GM23338 (cell line): ENCODE measurements around the gene DCLRE1C. TPM values are rescaled to one million over a fixed set of nuclear protein-coding genes. Genes with fewer than 3 reads are reported as not detected.
"Not testable (repeated sequence)": the region's sequence is repeated elsewhere in the genome, so short reads cannot be mapped to it uniquely, and the experiment has no call there.

ENCODE experiments used
- ATAC-seq: fragments of 200-7000 bp; cut with Tn5 transposase; 3 replicates; pipeline ENCODE4 v1.9.1; 2020
- DNase-seq: peaks from one replicate; pipeline ENCODE4 v3.0.0-alpha.2; 2015; ENCODE audit warnings: low spot score
- H2AFZ ChIP-seq: fragments of 200-600 bp; sonication (generic); 2 replicates; pipeline ENCODE4 v1.8.0; 2016; ENCODE audit warnings: antibody characterized with exemption, mild to moderate bottlenecking, moderate library complexity
- H3F3A ChIP-seq: fragments of 200-600 bp; sonication (generic); replicated peaks from 2 replicates; pipeline ENCODE4 v1.8.0; 2017; ENCODE audit warnings: antibody characterized with exemption, mixed run types, low read depth
- H3K27ac ChIP-seq: fragments of 200-600 bp; sonication (generic); 2 replicates; pipeline ENCODE4 v1.6.1; 2016; ENCODE audit warnings: low read depth
- H3K27me3 ChIP-seq: fragments of 200-600 bp; sonication (generic); 2 replicates; pipeline ENCODE4 v1.8.0; 2016; ENCODE audit warnings: mild to moderate bottlenecking, mixed run types, moderate library complexity; ENCODE audit not compliant: insufficient read depth
- H3K36me3 ChIP-seq: fragments of 200-600 bp; sonication (generic); 2 replicates; pipeline ENCODE4 v1.8.0; 2016; ENCODE audit warnings: mild to moderate bottlenecking; ENCODE audit not compliant: insufficient read depth
- H3K4me1 ChIP-seq: fragments of 200-600 bp; sonication (generic); 2 replicates; pipeline ENCODE4 v1.8.0; 2016; ENCODE audit warnings: mild to moderate bottlenecking, moderate library complexity; ENCODE audit not compliant: insufficient read depth
- H3K4me2 ChIP-seq: fragments of 200-600 bp; sonication (generic); 2 replicates; pipeline ENCODE4 v1.7.1; 2017; ENCODE audit warnings: mixed run types
- H3K4me3 ChIP-seq: fragments of 200-600 bp; sonication (generic); 2 replicates; pipeline ENCODE4 v1.6.1; 2016; ENCODE audit warnings: mixed run types
- H3K79me2 ChIP-seq: fragments of 200-600 bp; sonication (generic); replicated peaks from 2 replicates; pipeline ENCODE4 v1.8.0; 2017; ENCODE audit warnings: mild to moderate bottlenecking; ENCODE audit not compliant: insufficient read depth
- H3K9me2 ChIP-seq: fragments of 200-600 bp; sonication (generic); 2 replicates; pipeline ENCODE4 v1.8.0; 2017; ENCODE audit not compliant: insufficient read depth
- H4K20me1 ChIP-seq: fragments of 200-600 bp; sonication (generic); replicated peaks from 2 replicates; pipeline ENCODE4 v1.8.0; 2017; ENCODE audit warnings: mild to moderate bottlenecking; ENCODE audit not compliant: insufficient read depth
- H3K27ac Mint-ChIP-seq: 2 replicates; pipeline ENCODE4 v1.8.0; 2020; ENCODE audit warnings: inconsistent platforms, mild to moderate bottlenecking, moderate library complexity, mixed read lengths
- H3K27me3 Mint-ChIP-seq: 3 replicates; pipeline ENCODE4 v1.8.0; 2022; ENCODE audit warnings: low read depth, mild to moderate bottlenecking, moderate library complexity, mixed read lengths, inconsistent platforms; ENCODE audit not compliant: insufficient read depth, poor library complexity
- H3K36me3 Mint-ChIP-seq: 3 replicates; pipeline ENCODE4 v1.8.0; 2021; ENCODE audit warnings: low read depth, mild to moderate bottlenecking, inconsistent platforms, moderate library complexity, mixed read lengths
- H3K4me1 Mint-ChIP-seq: 3 replicates; pipeline ENCODE4 v1.8.0; 2020; ENCODE audit warnings: mild to moderate bottlenecking, inconsistent platforms, mixed read lengths
- H3K4me3 Mint-ChIP-seq: 3 replicates; pipeline ENCODE4 v1.8.0; 2021; ENCODE audit warnings: moderate library complexity, mild to moderate bottlenecking, inconsistent platforms, mixed read lengths
- H3K9me3 Mint-ChIP-seq: 3 replicates; pipeline ENCODE4 v1.8.0; 2020; ENCODE audit warnings: moderate library complexity, mild to moderate bottlenecking, inconsistent platforms, mixed read lengths
- EZH2 ChIP-seq: fragments of 200-600 bp; sonication (generic); IDR thresholded peaks from one replicate; pipeline ENCODE4 v1.8.0; 2017; ENCODE audit warnings: antibody characterized with exemption, mild to moderate bottlenecking, low read depth; ENCODE audit not compliant: unreplicated experiment
- EZH2phosphoT487 ChIP-seq: fragments of 200-600 bp; sonication (generic); IDR thresholded peaks from one replicate; pipeline ENCODE4 v1.8.1; 2018; ENCODE audit warnings: antibody characterized with exemption; ENCODE audit not compliant: unreplicated experiment
- JUNB ChIP-seq: IDR thresholded peaks from one replicate; pipeline ENCODE4 v1.6.1; 2016; ENCODE audit warnings: antibody characterized with exemption; ENCODE audit not compliant: unreplicated experiment
- ZNF331 ChIP-seq: fragments of 250-450 bp; sonication (Bioruptor Pico); IDR thresholded peaks from 2 replicates; pipeline ENCODE4 v1.5.0; 2020; ENCODE audit warnings: low read depth, mild to moderate bottlenecking, moderate library complexity
- polyA plus RNA-seq: library from polyadenylated mRNA; unstranded; fragments of >200 nt; fragmentation: Nextera tagmentation; extraction: Ambion mirVana; gene quantifications from 2 replicates; pipeline ENCODE4 v1.2.1, GENCODE V29; 2016
- total RNA-seq: library from RNA; depleted of rRNA; stranded (reverse); fragments of >200 nt; shearing (Covaris generic); gene quantifications from 2 replicates; pipeline ENCODE4 v1.2.3, GENCODE V29; 2014
- TF ChIP-seq, protein P1 (sequence below), 2 experiments: fragments of 200-600 bp in 1 of 2; sonication (generic) in 1 of 2; conservative IDR thresholded peaks; 2 replicates each; pipeline versions ENCODE4 v1.5.1 to v1.6.1; 2016 to 2017; ENCODE audit warnings: antibody characterized with exemption in 2 of 2, low read depth in 2 of 2, mild to moderate bottlenecking in 2 of 2, moderate library complexity in 1 of 2
- TF ChIP-seq, protein P2 (sequence below): IDR thresholded peaks from one replicate; pipeline ENCODE4 v1.6.1; 2018; ENCODE audit warnings: antibody characterized with exemption; ENCODE audit not compliant: unreplicated experiment
- TF ChIP-seq, protein P3 (sequence below): IDR thresholded peaks from 2 replicates; pipeline ENCODE4 v1.6.1; 2016; ENCODE audit warnings: antibody characterized with exemption

The DCLRE1C gene
- total and polyA plus RNA-seq, 2 experiments from 2014 or later: 3.9 to 30.2 TPM

DNA sequence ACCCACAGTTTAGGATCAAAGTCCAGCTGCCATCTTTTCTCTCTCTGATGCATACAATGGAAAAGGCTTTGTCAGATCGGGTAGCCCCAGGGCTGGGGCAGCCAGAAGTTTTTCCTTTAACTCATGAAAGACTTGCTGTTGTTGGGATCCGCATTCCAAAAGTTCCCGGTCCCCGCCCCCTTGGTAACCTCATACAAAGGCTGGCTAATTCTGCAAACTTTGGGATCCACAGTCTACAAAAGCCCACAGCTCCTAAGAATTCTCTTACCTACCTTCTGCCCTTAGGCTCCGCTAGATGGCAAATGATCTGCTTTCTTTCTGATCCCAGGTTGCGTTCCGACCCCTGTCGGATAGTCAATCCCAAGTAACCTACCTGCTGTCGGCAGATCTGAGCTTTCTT, 38.4 kb upstream of the DCLRE1C start:
- H3K27ac ChIP-seq, H3K27ac Mint-ChIP-seq, H3K4me2 ChIP-seq, H3F3A ChIP-seq, H3K4me1 Mint-ChIP-seq, H3K36me3 ChIP-seq, H3K9me2 ChIP-seq, DNase-seq, H3K4me1 ChIP-seq, ATAC-seq, H3K9me3 Mint-ChIP-seq, H3K36me3 Mint-ChIP-seq, H3K27me3 Mint-ChIP-seq, H3K79me2 ChIP-seq, H2AFZ ChIP-seq, H3K27me3 ChIP-seq, H4K20me1 ChIP-seq, H3K4me3 ChIP-seq, H3K4me3 Mint-ChIP-seq: not testable (repeated sequence)

- not testable (repeated sequence) for H3K36me3 Mint-ChIP-seq, ATAC-seq
Measured at GRCh38 chr10:14991035-14991749, 37.3 kb upstream of the DCLRE1C start.

GRCh38 chr10:14989552-14989951, 35.7 kb upstream of the DCLRE1C start:
- H3K79me2 ChIP-seq, H3K4me2 ChIP-seq, H3K4me3 ChIP-seq, H3K27me3 Mint-ChIP-seq, H3K9me2 ChIP-seq, H3F3A ChIP-seq, DNase-seq, H3K27ac ChIP-seq, H3K36me3 ChIP-seq, ATAC-seq, H3K4me1 Mint-ChIP-seq, H3K4me1 ChIP-seq, H3K27ac Mint-ChIP-seq, H2AFZ ChIP-seq, H3K36me3 Mint-ChIP-seq, H4K20me1 ChIP-seq, H3K4me3 Mint-ChIP-seq, H3K9me3 Mint-ChIP-seq, H3K27me3 ChIP-seq: not testable (repeated sequence)

More at GRCh38 chr10:14991035-14991749, 37.3 kb upstream of the DCLRE1C start:
- not testable (repeated sequence) for H4K20me1 ChIP-seq, H3K4me3 ChIP-seq, H2AFZ ChIP-seq, H3K36me3 ChIP-seq, H3K27me3 ChIP-seq, H3K4me2 ChIP-seq, H3K27ac ChIP-seq, H3F3A ChIP-seq, H3K27ac Mint-ChIP-seq, H3K79me2 ChIP-seq, H3K4me3 Mint-ChIP-seq, H3K9me3 Mint-ChIP-seq, H3K4me1 ChIP-seq, H3K4me1 Mint-ChIP-seq, H3K27me3 Mint-ChIP-seq, H3K9me2 ChIP-seq
- peak; percentile 81 for DNase-seq
- TF ChIP-seq, protein P1, sequence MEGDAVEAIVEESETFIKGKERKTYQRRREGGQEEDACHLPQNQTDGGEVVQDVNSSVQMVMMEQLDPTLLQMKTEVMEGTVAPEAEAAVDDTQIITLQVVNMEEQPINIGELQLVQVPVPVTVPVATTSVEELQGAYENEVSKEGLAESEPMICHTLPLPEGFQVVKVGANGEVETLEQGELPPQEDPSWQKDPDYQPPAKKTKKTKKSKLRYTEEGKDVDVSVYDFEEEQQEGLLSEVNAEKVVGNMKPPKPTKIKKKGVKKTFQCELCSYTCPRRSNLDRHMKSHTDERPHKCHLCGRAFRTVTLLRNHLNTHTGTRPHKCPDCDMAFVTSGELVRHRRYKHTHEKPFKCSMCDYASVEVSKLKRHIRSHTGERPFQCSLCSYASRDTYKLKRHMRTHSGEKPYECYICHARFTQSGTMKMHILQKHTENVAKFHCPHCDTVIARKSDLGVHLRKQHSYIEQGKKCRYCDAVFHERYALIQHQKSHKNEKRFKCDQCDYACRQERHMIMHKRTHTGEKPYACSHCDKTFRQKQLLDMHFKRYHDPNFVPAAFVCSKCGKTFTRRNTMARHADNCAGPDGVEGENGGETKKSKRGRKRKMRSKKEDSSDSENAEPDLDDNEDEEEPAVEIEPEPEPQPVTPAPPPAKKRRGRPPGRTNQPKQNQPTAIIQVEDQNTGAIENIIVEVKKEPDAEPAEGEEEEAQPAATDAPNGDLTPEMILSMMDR (conservative IDR thresholded peaks at IDR 0.05; ENCODE audit: low read depth in 2 of 2): peak; percentile 21 to 64; a peak in 3 of 4 replicates

- no peak overlapping the region for H2AFZ ChIP-seq
- no peaks in the 10 kb centered on the region for H3K36me3 ChIP-seq
- H3K4me3 ChIP-seq: no peak overlapping the region
- Mint-ChIP-seq H3K4me1 (no peaks in the 10 kb centered on the region), H3K27me3 (peaks cover 2% of the 10 kb centered on the region), H3K9me3 (no peaks in the 10 kb centered on the region), H3K36me3 (no peaks in the 10 kb centered on the region), H3K27ac (no peak overlapping the region), H3K4me3 (no peak overlapping the region)
- H4K20me1 ChIP-seq: no peaks in the 10 kb centered on the region
- no peaks in the 10 kb centered on the region for H3K79me2 ChIP-seq
- no peaks in the 10 kb centered on the region for H3K4me1 ChIP-seq
- no peak overlapping the region for H3K4me2 ChIP-seq
- DNase-seq (no peak), ATAC-seq (no peak)
- TF ChIP-seq, protein P2, sequence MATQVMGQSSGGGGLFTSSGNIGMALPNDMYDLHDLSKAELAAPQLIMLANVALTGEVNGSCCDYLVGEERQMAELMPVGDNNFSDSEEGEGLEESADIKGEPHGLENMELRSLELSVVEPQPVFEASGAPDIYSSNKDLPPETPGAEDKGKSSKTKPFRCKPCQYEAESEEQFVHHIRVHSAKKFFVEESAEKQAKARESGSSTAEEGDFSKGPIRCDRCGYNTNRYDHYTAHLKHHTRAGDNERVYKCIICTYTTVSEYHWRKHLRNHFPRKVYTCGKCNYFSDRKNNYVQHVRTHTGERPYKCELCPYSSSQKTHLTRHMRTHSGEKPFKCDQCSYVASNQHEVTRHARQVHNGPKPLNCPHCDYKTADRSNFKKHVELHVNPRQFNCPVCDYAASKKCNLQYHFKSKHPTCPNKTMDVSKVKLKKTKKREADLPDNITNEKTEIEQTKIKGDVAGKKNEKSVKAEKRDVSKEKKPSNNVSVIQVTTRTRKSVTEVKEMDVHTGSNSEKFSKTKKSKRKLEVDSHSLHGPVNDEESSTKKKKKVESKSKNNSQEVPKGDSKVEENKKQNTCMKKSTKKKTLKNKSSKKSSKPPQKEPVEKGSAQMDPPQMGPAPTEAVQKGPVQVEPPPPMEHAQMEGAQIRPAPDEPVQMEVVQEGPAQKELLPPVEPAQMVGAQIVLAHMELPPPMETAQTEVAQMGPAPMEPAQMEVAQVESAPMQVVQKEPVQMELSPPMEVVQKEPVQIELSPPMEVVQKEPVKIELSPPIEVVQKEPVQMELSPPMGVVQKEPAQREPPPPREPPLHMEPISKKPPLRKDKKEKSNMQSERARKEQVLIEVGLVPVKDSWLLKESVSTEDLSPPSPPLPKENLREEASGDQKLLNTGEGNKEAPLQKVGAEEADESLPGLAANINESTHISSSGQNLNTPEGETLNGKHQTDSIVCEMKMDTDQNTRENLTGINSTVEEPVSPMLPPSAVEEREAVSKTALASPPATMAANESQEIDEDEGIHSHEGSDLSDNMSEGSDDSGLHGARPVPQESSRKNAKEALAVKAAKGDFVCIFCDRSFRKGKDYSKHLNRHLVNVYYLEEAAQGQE: no peak
- no peak for TF ChIP-seq ZNF331 (CRISPR knock-in tag)
- TF ChIP-seq EZH2: no peak
- TF ChIP-seq, protein P3, sequence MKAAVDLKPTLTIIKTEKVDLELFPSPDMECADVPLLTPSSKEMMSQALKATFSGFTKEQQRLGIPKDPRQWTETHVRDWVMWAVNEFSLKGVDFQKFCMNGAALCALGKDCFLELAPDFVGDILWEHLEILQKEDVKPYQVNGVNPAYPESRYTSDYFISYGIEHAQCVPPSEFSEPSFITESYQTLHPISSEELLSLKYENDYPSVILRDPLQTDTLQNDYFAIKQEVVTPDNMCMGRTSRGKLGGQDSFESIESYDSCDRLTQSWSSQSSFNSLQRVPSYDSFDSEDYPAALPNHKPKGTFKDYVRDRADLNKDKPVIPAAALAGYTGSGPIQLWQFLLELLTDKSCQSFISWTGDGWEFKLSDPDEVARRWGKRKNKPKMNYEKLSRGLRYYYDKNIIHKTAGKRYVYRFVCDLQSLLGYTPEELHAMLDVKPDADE: no peak
- no peak for TF ChIP-seq EZH2phosphoT487
- TF ChIP-seq JUNB: no peak
- H3K9me2 ChIP-seq: no peaks in the 10 kb centered on the region
- no peak overlapping the region for H3K27ac ChIP-seq
- no peaks in the 10 kb centered on the region for H3F3A ChIP-seq
- no peaks in the 10 kb centered on the region for H3K27me3 ChIP-seq
Measured at GRCh38 chr10:14982744-14983143, 28.8 kb upstream of the DCLRE1C start.
